GM20000 (cell line): Measurements from ENCODE around the gene TANC1.

Source experiments
- DNase-seq: peaks from one replicate; pipeline ENCODE4 v3.0.0; 2012; ENCODE audit warnings: low spot score
- TF ChIP-seq, protein P1 (sequence below): IDR thresholded peaks from 2 replicates; pipeline ENCODE4 v1.5.1; 2012; ENCODE audit warnings: mild to moderate bottlenecking, control low read depth; ENCODE audit errors: extremely low read depth, missing control alignments

The TANC1 gene

DNA sequence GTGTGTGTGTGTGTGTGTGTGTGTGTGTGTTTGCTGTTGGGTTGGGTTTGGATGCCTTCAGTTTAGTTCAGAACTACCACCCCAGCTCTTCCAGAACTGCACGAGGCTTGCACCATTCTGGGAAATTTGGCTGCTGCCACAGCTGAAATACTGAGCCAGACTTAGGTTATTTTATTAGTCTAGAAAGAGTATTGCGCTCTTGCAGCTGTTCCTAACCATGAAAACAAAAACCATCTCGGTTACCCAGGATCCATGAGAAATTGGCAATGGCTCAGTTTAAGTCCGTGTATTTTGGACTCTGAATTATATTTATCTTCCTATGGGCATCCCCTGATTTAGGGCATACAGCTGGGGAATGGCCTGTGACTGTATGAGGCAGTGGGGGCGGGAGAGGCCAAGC, 83.2 kb downstream of the TANC1 start:
- TF ChIP-seq, protein P1, sequence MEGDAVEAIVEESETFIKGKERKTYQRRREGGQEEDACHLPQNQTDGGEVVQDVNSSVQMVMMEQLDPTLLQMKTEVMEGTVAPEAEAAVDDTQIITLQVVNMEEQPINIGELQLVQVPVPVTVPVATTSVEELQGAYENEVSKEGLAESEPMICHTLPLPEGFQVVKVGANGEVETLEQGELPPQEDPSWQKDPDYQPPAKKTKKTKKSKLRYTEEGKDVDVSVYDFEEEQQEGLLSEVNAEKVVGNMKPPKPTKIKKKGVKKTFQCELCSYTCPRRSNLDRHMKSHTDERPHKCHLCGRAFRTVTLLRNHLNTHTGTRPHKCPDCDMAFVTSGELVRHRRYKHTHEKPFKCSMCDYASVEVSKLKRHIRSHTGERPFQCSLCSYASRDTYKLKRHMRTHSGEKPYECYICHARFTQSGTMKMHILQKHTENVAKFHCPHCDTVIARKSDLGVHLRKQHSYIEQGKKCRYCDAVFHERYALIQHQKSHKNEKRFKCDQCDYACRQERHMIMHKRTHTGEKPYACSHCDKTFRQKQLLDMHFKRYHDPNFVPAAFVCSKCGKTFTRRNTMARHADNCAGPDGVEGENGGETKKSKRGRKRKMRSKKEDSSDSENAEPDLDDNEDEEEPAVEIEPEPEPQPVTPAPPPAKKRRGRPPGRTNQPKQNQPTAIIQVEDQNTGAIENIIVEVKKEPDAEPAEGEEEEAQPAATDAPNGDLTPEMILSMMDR = no peak
- DNase-seq = no peak

DNA sequence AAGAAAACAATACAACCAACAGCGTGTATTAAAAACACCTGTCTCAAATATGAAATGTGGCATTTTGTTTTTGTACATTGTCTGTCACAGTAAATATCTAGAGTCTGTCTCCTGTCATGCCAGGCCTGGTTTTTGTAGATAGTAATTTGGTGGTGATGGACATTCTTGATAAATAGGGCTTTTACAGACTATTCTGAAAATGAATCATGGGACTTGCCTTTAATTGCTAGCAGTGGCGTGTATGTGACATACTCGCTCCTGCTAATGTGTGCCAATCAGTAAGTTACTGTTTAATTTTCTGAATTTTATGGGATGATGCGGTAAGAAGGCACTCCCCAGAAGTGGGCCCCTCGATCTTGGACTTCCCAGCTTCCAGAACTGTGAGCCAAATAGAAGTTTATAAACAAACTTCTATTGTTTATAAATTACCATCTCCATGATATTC, 83.7 kb downstream of the TANC1 start:
- DNase-seq = no peak
- TF ChIP-seq, protein P1 = no peak

DNA sequence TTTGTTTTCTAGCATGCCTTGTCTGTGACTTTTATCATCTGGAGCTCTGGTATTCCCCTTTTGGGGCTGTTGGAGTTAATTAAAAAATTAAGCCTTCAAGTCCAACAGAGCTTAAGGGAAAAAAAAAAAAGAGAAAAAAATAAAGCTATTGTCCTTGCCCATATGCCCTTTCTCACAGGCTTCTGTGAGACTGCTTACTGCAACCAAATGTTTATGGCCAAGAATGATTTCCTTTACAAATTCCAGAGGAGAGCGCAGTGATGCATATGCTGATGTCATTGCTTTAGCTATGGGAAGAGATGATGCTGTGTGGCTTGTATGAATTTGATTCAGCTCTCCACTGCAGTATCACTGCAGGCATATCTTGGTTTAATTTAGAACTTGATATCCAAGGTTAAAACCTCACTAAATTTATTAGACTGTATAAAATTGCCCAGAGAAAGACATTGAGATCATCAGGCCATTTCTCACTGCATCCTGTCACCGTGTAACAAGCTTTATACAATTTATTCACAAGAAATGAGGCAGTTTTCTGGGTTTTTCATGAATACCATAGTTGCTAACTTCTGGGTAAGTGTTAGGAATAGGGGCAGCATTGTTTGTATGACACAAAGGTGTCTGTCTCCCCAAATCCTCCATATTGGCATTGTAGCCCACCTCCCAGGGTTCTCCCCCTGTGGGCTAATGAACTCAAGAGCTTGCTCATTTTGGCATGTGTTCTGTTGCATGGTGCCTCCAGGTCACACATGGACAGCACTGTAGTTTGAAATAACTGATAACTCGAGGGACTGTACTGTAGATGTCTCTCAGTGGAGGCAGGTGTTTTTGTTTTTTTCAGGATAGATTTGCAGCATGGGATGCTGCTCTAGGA, 85.0 kb downstream of the TANC1 start:
- TF ChIP-seq, protein P1 = no peak
- DNase-seq = no peak

DNA sequence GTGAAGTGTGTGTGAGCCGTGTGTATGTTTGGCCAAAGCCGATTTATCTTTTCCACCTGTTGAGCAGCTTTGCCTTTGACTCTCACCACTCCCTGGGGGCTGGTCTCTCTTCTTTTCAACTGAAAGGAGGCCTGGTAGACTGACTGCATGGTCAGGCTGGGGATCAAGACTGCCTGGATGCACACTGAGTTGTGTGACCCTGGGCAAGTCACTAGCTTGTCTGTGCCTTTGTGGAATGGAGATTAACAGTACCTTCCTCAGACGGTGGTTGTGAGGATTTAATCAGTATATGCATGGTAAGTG, 85.5 kb downstream of the TANC1 start:
- no peak for DNase-seq
- TF ChIP-seq, protein P1 = no peak

DNA sequence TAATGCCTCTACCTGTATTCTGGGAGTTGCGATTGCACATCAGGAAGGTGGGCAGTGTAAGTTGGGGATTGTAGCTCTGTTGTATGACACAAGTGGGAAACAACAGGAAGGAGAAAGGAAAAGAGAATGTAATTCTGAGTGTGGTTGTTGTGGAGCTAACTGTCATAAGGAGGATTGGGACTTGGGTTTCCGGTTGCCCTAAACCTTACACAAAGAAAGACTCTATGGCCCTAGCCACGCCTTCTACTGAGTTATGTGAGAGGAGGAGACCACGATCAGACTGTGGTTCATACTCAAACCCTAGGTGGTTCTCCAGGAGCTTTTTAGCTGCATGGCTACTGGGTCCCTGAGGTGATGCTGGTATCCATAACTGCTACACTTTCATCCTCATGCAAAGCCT, 86.5 kb downstream of the TANC1 start:
- TF ChIP-seq, protein P1 = no peak
- DNase-seq = no peak

DNA sequence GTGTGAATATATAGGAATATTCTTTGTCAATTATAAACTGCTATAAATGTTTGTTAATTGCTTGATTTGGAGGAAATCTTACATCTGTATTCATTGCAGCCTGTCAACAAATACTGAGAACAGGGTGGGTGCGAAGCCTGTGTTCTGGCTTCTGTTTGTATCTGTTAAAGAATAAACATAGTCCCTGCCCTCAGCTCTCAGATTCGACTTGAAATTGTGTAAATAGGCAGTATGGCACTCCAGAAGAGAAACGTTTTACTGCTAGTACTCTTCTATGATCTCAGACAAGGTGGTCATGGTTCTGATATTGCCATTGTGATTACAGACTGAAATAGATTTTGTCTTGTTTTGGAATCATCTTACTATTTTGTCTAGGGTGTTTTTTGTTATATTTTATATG, 92.1 kb downstream of the TANC1 start:
- TF ChIP-seq, protein P1 = no peak
- DNase-seq = no peak

DNA sequence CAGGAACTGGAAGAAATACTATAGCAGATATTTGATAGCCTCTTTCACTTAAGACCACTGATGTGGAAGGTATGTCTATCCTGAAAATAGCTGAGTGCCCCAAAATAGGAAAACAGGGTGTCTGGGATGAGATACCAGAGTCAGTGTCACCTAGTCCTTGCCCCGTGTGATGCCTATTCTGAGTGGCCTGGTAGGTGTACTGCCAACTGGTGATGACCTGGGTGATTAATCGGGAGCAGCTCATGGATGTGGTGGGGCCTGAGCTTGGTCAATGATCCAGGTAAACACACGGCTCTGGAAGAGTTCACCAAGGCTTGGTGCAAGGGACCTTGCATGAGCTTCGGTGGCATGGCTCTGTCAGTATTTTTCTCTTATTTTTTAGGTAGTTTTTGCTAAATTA, 95.2 kb downstream of the TANC1 start:
- TF ChIP-seq, protein P1 = no peak
- DNase-seq = no peak
